Lower lobe of right lung (tissue), 2 donors: ENCODE measurements around the gene OR2V2. TPM values are rescaled to one million over a fixed set of nuclear protein-coding genes. Genes with fewer than 3 reads are reported as not detected.

Experiments used
- ATAC-seq, 2 donors: fragments of 200-7000 bp; cut with Tn5 transposase; one replicate each; pipeline ENCODE4 v1.9.1; 2020 to 2022; ENCODE audit warnings: mild to moderate bottlenecking in 2 of 2, moderate library complexity in 2 of 2
- DNase-seq: peaks from one replicate; pipeline ENCODE4 v3.0.0-alpha.2; 2020
- H3K27ac ChIP-seq: fragments of 200-600 bp; one replicate; pipeline ENCODE4 v1.8.0; 2022
- H3K27me3 ChIP-seq: fragments of 200-600 bp; one replicate; pipeline ENCODE4 v1.8.0; 2022; ENCODE audit warnings: low read depth
- H3K36me3 ChIP-seq: fragments of 200-600 bp; one replicate; pipeline ENCODE4 v1.8.0; 2022; ENCODE audit warnings: mild to moderate bottlenecking
- H3K4me1 ChIP-seq: fragments of 200-600 bp; one replicate; pipeline ENCODE4 v1.8.0; 2022
- H3K4me3 ChIP-seq: fragments of 200-600 bp; one replicate; pipeline ENCODE4 v1.8.0; 2022; ENCODE audit warnings: mild to moderate bottlenecking
- H3K9me3 ChIP-seq: fragments of 200-600 bp; one replicate; pipeline ENCODE4 v1.8.0; 2022
- CTCF ChIP-seq: fragments of 200-600 bp; IDR thresholded peaks from one replicate; pipeline ENCODE4 v1.8.0; 2022; ENCODE audit warnings: antibody characterized with exemption, mild to moderate bottlenecking
- intact Hi-C: fragments of 100-400 bp; cut with DNase I; formaldehyde crosslinking; loops from one replicate; pipeline ENCODE4 v1.11.0; 2022
- total RNA-seq: library from RNA; stranded (reverse); fragmentation: NEBNext Ultra II Directional; extraction: Animal tissue kit (Norgen Biotek cat#: 25700); gene quantifications from one replicate; pipeline ENCODE4 v1.2.1, GENCODE V29; 2021
- donor health status: DM: no; HTN: yes; CAD: no; lungs with severe emphysema.

The OR2V2 gene
- total RNA-seq, 1 donor from 2014 or later, result not detected

DNA sequence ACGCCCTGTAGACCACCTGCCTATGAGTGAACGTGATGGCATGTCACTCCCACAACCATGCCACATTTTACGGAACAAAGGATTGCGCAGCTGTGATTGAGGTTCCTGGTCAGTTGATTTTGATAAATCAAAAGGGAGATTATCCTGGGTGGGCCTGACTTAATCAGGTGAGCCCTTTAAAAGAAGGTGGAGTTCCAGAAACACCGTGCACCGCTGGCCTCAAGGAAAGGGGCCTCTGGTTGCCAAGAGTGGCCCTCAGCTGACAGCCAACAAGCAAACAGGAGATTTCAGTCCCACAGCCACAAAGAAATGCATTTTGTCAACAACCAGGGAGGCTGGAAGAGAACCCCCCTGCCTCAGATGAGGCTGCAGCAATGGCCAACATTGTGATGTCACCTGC is 38.6 kb downstream of the OR2V2 start:
- Histone ChIP-seq H3K27ac (no peak overlapping the region), H3K27me3 (no peaks in the 10 kb centered on the region), H3K4me3 (no peak overlapping the region), H3K9me3 (no peaks in the 10 kb centered on the region), H3K36me3 (no peaks in the 10 kb centered on the region), H3K4me1 (peaks cover 20% of the 10 kb centered on the region)
- TF ChIP-seq CTCF, result no peak
- peak; percentile 1 for DNase-seq
- ATAC-seq, result no peak
- intact Hi-C loops, result no loop called here

GRCh38 chr5:181186986-181187499 is 39.7 kb downstream of the OR2V2 start:
- TF ChIP-seq CTCF, result no peak
- Histone ChIP-seq H3K27me3 (no peaks in the 10 kb centered on the region), H3K9me3 (no peaks in the 10 kb centered on the region), H3K4me3 (no peak overlapping the region), H3K4me1 (peaks cover 20% of the 10 kb centered on the region), H3K36me3 (no peaks in the 10 kb centered on the region), H3K27ac (peak overlapping the region; percentile 89)
- DNase-seq (peak; percentile 21), ATAC-seq (no peak)
- intact Hi-C loops, result no loop called here

DNA sequence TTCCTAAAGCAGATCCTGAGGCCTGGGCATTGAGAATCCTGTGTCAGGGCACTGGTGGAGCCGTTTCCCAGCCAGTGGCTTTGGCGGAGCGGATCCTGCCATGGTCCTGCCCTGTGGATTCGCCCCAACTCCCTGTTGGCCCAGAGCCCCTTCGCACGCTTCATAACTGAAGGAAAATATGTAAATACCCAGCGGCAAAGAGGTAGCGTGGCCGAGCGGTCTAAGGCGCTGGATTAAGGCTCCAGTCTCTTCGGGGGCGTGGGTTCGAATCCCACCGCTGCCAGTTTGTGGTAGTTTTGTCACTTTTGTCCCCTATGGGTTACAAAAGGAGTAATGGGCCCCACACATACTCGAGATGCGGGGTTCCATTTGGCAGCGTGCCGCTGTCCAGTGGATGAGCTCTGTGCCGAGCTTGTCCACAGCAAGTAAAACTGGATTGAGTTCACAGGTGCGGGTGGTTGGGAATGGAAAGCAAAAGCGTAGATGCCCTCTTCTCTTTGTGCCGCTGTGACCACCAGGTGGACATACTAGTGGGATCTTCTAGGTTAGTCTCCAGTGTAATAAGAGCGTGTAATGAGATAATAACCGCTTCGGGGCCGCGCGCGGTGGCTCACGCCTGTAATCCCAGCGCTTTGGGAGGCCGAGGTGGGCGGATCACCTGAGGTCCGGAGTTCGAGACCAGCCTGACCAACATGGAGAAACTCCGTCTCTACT is 40.3 kb downstream of the OR2V2 start:
- Histone ChIP-seq H3K4me1 (peaks cover 22% of the 10 kb centered on the region), H3K36me3 (no peaks in the 10 kb centered on the region), H3K9me3 (no peaks in the 10 kb centered on the region), H3K27ac (peak overlapping the region; percentile 89), H3K27me3 (no peaks in the 10 kb centered on the region), H3K4me3 (peak overlapping the region; percentile 84)
- intact Hi-C loops, result no loop called here
- TF ChIP-seq CTCF, result peak; percentile 12
- DNase-seq (peak; percentile 82), ATAC-seq (peak; percentile 13 to 25)

- H3K4me1 ChIP-seq, result peaks cover 20% of the 10 kb centered on the region
Observed at GRCh38 chr5:181188700-181189362, 41.4 kb downstream of the OR2V2 start.

More at GRCh38 chr5:181188700-181189362, 41.4 kb downstream of the OR2V2 start:
- H3K27ac ChIP-seq, result peak overlapping the region; percentile 89
- DNase-seq (peak; percentile 66), ATAC-seq (peak; percentile 29 to 55)
- no peaks in the 10 kb centered on the region for H3K27me3 ChIP-seq
- H3K36me3 ChIP-seq, result no peaks in the 10 kb centered on the region
- TF ChIP-seq CTCF, result no peak
- H3K9me3 ChIP-seq, result no peaks in the 10 kb centered on the region
- peak overlapping the region; percentile 84 for H3K4me3 ChIP-seq
- intact Hi-C loops, result no loop called here
